ENCODE measurements around the gene S1PR3.

S1PR3 gene

GRCh38 chr9:88949961-88950340, 41.3 kb upstream of the S1PR3 start:
- DNase-seq (ENCODE audit: low read depth in 2 of 2), result peak in 1 of 2 donors; percentile 42
- no peak overlapping the region for H3K4me3 ChIP-seq (replicated peaks in 1 of 2; ENCODE audit: low read depth in 2 of 2, low read length in 2 of 2)
- TF ChIP-seq CTCF (IDR thresholded peaks at IDR 0.05; ENCODE audit: low read depth, low read length), result no peak

- DNase-seq (ENCODE audit: low read depth in 2 of 2), result peak; percentile 68 to 79
- TF ChIP-seq CTCF (IDR thresholded peaks at IDR 0.05; ENCODE audit: low read depth, low read length), result no peak
- no peak overlapping the region for H3K4me3 ChIP-seq (replicated peaks in 1 of 2; ENCODE audit: low read depth in 2 of 2, low read length in 2 of 2)
Observed at GRCh38 chr9:88950341-88951154, 40.7 kb upstream of the S1PR3 start.

GRCh38 chr9:88951155-88951542, 40.1 kb upstream of the S1PR3 start:
- TF ChIP-seq CTCF (IDR thresholded peaks at IDR 0.05; ENCODE audit: low read depth, low read length), result no peak
- H3K4me3 ChIP-seq (replicated peaks in 1 of 2; ENCODE audit: low read depth in 2 of 2, low read length in 2 of 2), result no peak overlapping the region

GRCh38 chr9:88952086-88952615, 39.1 kb upstream of the S1PR3 start:
- TF ChIP-seq CTCF (IDR thresholded peaks at IDR 0.05; ENCODE audit: low read depth, low read length), result no peak
- peak in 1 of 2 donors; percentile 64 for DNase-seq (ENCODE audit: low read depth in 2 of 2)
- H3K4me3 ChIP-seq (replicated peaks in 1 of 2; ENCODE audit: low read depth in 2 of 2, low read length in 2 of 2), result no peak overlapping the region

More at GRCh38 chr9:88951155-88951542, 40.1 kb upstream of the S1PR3 start:
- no peak for DNase-seq (ENCODE audit: low read depth in 2 of 2)

GRCh38 chr9:88952976-88953375, 38.3 kb upstream of the S1PR3 start:
- no peak for TF ChIP-seq CTCF (IDR thresholded peaks at IDR 0.05; ENCODE audit: low read depth, low read length)
- no peak overlapping the region for H3K4me3 ChIP-seq (replicated peaks in 1 of 2; ENCODE audit: low read depth in 2 of 2, low read length in 2 of 2)
- DNase-seq (ENCODE audit: low read depth in 2 of 2), result no peak

GRCh38 chr9:88953381-88954029, 37.8 kb upstream of the S1PR3 start:
- TF ChIP-seq CTCF (IDR thresholded peaks at IDR 0.05; ENCODE audit: low read depth, low read length), result no peak
- peak; percentile 63 to 76 for DNase-seq (ENCODE audit: low read depth in 2 of 2)
- H3K4me3 ChIP-seq (replicated peaks in 1 of 2; ENCODE audit: low read depth in 2 of 2, low read length in 2 of 2), result peak overlapping the region in 1 of 2 donors; percentile 6

Data from cardiac fibroblast (primary cell).